Pulmonary artery endothelial cell (primary cell): ENCODE measurements around the gene POMC. TPM values are rescaled to one million over a fixed set of nuclear protein-coding genes. Genes with fewer than 3 reads are reported as not detected.
"Not testable (repeated sequence)": the region's sequence is repeated elsewhere in the genome, so short reads cannot be mapped to it uniquely, and the experiment has no call there.

Source experiments
- DNase-seq: peaks from one replicate; pipeline ENCODE4 v3.0.0-alpha.2; 2011; ENCODE audit warnings: low read depth, low spot score
- total RNA-seq: library from RNA; depleted of rRNA; stranded (reverse); fragments of >200 nt; gene quantifications from 2 replicates; pipeline ENCODE4 v1.2.3, GENCODE V29; 2014

POMC gene
- 0.13 and 0.28 TPM in 2 replicates for total RNA-seq

- DNase-seq = no peak
Observed at GRCh38 chr2:25168256-25169072, at the start of gene POMC. Gene POMC (minus strand): TSS chr2:25168580. CDS start chr2:25164772, 3,808 bp downstream.

GRCh38 chr2:25218100-25218499 is 49.7 kb upstream of the POMC start:
- DNase-seq = no peak

GRCh38 chr2:25215948-25216679 is 47.7 kb upstream of the POMC start:
- no peak for DNase-seq

- no peak for DNase-seq
Observed at GRCh38 chr2:25215232-25215631, 46.9 kb upstream of the POMC start.

GRCh38 chr2:25213229-25213628 is 44.8 kb upstream of the POMC start:
- no peak for DNase-seq

- DNase-seq = not testable (repeated sequence)
Observed at GRCh38 chr2:25210923-25211322, 42.5 kb upstream of the POMC start.

- no peak for DNase-seq
Observed at GRCh38 chr2:25207078-25207545, 38.7 kb upstream of the POMC start.

GRCh38 chr2:25204190-25204838 is 35.9 kb upstream of the POMC start:
- no peak for DNase-seq

- no peak for DNase-seq
Observed at GRCh38 chr2:25202275-25202674, 33.9 kb upstream of the POMC start.

- no peak for DNase-seq
Observed at GRCh38 chr2:25201794-25202193, 33.4 kb upstream of the POMC start.

GRCh38 chr2:25201265-25201664 is 32.9 kb upstream of the POMC start:
- no peak for DNase-seq

GRCh38 chr2:25198576-25198975 is 30.2 kb upstream of the POMC start:
- no peak for DNase-seq

- DNase-seq = no peak
Observed at GRCh38 chr2:25198209-25198525, 29.8 kb upstream of the POMC start.

- DNase-seq = no peak
Observed at GRCh38 chr2:25197336-25198208, 29.2 kb upstream of the POMC start.

GRCh38 chr2:25194576-25195122 is 26.3 kb upstream of the POMC start:
- DNase-seq = no peak

GRCh38 chr2:25190536-25190935 is 22.2 kb upstream of the POMC start:
- DNase-seq = no peak

- DNase-seq = no peak
Observed at GRCh38 chr2:25188405-25188804, 20.0 kb upstream of the POMC start.

GRCh38 chr2:25187729-25188350 is 19.5 kb upstream of the POMC start:
- no peak for DNase-seq

GRCh38 chr2:25184254-25184653 is 15.9 kb upstream of the POMC start:
- no peak for DNase-seq

GRCh38 chr2:25178976-25179375 is 10.6 kb upstream of the POMC start:
- DNase-seq = no peak

GRCh38 chr2:25177211-25177611 is 8.8 kb upstream of the POMC start:
- no peak for DNase-seq
